SK-MEL-5 (cell line): ENCODE measurements around the gene BAIAP2L1. TPM values are rescaled to one million over a fixed set of nuclear protein-coding genes. Genes with fewer than 3 reads are reported as not detected.

Experiments used
- DNase-seq: peaks from one replicate; pipeline ENCODE4 v3.0.0-alpha.2; 2016; ENCODE audit warnings: low read depth, low spot score
- in situ Hi-C: cut with HindIII; loops from 2 replicates; pipeline ENCODE4 v1.10.0; 2016; ENCODE audit warnings: low sequenced_read_pairs, high pct_unique_total_duplicates, low pct_unique_long_range_greater_than_20kb
- total RNA-seq: library from RNA; depleted of rRNA; stranded (reverse); fragments of >200 nt; shearing (Covaris generic); gene quantifications from 2 replicates; pipeline ENCODE4 v1.2.3, GENCODE V29; 2014

BAIAP2L1 gene
- total RNA-seq, 1 experiment from 2014 or later: 18.1 TPM

DNA sequence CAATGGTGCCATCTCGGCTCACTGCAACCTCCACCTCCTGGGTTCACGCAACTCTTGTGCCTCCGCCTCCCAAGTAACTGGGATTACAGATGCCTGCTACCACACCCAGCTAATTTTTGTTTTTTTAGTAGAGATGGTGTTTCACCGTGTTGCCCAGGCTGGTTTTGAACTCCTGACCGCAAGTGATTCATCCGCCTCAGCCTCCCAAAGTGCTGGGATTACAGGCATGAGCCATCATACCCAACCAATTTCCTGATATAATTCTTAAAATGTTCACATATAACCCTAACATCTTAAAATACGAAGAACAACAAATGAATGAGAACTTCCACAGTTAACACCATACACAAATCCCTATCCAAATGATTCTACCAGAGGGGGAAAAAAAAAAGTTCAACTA, 31.2 kb downstream of the BAIAP2L1 start:
- in situ Hi-C loops: no loop called here
- DNase-seq: no peak

DNA sequence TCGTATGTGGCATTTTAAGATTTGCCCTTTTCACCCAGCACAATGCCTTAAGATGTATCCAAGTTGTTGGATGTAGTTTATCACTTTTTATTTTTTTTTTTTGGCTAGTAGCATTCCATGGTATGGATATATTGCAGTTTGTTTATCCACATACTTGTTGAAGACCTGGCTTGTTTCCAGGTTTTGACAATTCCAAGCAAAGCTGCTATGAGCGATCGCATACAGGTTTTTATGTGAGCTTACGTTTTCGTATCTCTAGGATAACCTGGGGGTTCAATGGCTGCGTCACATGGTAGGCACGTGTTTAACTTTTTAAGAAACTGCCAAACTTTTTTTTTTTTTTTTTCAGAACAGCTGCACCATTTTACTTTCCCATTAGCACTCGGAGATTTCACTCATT, 32.2 kb downstream of the BAIAP2L1 start:
- DNase-seq: no peak
- in situ Hi-C loops: no loop called here

DNA sequence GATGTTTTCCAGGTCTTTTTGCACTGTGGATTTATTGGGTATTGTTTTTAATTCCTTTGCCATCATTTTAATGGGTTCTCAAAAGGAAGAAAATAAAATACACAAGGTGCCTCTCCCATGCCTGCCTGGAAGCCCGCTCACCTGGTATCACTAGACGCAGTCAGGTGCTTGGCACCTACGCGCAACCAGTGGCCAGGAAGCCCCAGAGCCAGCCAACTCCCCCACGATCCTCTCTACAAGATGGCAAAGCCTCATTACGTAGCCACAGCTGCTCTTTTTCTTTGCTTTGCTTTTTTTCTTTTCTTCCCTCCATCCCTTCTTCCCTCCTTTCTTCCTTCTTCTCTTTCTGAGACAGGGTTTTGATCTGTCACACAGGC, 34.3 kb downstream of the BAIAP2L1 start:
- no peak for DNase-seq
- in situ Hi-C loops: no loop called here

DNA sequence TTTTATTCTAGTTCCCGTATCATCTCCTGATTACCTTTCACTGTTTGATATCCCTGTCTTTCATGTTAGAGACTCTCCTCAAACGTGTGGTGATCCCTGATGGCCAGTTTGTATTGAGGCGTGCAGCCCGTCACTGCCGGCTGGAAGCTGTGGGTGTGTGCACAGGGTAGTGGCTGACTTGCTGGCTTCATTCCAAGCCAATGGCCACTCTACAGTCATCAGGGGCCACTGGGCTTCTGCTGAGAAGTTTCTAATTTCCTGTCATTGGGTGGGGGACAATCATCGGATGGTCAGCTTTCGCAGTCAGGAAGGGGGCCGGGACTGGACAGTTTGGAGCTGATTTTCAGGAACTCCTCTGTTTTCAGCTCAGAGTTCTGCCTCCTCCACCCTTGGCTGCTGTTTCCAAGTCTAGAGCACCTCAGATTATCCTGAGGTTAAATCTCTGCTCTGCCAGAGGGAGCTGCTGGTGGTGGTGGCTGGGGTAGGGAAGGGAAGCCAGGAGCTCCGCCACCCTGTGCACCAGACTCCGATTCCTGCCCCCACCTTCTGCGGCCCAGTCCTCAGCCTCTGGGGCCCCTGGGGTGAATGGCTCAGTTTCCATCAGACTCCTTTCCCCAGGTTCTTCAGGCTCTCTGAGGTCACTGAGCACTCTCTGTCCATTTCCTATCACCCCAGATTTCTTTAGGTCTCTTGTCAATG, 34.9 kb downstream of the BAIAP2L1 start:
- DNase-seq: no peak
- in situ Hi-C loops: no loop called here

DNA sequence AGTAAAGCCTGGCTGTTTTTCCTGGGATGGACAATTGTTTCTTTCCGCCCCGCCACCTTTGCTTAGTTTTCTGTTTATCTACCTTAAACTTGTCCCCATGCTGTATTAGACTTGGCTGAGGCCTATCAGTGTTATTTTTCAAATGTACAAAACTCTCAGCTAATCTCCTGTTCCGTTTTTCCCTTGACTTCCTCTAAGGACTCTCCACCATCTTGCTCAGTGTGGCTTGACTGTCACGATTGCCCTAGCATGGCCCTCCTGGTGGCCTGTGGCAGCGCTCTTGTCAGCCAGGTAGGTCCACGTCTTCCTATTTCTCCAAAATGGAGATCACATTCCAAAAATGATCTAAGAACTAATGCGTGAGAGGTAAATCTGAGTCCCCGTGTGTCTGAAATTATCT, 36.7 kb downstream of the BAIAP2L1 start:
- no peak for DNase-seq
- in situ Hi-C loops: no loop called here

DNA sequence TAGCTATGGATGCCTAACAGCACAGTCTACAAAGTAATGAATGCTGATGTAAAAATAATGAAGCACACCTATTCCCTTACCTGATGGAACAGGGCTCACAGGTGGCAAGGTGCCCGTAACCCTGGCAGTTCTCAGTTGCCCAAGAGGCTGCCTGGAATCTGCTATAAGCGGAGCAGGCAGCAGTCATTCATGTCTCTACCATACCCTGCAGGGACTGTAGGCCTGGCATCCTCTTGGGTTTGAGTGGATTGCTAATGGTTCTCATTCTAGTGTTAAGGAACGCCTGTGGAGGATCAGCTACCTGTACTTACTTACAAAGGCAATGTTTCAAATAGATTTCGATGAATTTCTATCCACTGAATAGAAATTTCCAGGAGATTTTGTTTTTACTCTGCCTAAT, 38.4 kb downstream of the BAIAP2L1 start:
- in situ Hi-C loops: no loop called here
- no peak for DNase-seq

DNA sequence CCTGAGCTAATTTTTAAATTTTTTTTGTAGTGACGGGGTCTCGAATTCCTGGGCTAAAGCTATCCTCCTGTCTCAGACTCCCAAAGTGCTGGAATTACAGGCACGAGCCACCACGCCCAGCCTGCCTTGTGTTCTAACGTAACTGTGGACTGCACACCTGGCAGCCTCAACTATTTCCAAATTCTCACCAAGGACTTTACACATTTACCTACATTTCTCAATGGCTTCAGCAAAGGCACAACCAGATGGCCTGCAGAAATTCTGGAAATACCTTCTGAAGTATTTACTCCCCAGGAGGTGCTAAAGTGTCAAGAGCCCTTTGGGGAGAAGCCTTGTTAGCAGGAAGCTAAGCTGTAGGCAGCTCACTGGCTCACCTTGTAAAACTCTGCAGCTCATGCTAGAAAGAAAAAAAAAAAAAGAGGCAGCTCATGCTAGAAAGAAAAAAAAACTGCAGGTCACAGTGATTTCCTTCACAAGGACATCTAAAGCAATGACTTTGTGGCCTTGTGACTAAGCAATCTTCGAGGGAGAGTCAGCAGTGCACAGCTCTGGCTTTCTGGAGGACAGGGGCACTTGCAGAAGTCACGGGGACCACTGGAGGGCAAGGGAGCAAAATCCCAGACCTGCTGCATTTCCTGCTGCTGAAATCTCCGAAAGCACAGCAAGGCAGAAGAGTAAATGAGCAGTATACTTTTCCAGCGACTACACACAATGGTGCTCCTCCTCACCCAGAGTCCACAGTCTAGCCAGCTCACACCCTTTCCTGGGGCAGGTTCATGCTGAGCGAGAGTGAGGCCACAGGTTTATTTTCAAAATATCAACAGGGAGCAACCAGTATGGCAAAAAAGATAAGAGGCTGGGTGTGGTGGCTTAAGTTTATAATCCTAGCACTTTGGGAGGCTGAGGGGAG, 40.4 kb downstream of the BAIAP2L1 start:
- in situ Hi-C loops: no loop called here
- no peak for DNase-seq

DNA sequence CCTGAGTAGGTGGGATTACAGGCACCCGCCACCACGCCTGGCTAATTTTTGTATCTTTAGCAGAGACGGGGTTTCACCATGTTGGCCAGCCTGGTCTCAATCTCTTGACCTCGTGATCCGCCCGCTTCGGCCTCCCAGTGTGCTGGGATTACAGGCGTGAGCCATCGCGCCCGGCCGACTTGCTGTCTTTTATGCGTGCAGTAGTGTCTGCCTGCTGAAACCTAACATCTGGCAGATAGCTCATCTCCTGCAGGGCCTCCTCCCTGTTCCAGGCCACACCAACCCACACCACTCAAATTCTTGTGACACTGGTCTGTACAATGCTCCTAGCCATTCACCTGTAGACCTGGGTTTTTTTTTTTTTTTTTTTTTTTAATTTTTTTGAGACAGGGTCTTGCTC, 41.5 kb downstream of the BAIAP2L1 start:
- in situ Hi-C loops: no loop called here
- no peak for DNase-seq

DNA sequence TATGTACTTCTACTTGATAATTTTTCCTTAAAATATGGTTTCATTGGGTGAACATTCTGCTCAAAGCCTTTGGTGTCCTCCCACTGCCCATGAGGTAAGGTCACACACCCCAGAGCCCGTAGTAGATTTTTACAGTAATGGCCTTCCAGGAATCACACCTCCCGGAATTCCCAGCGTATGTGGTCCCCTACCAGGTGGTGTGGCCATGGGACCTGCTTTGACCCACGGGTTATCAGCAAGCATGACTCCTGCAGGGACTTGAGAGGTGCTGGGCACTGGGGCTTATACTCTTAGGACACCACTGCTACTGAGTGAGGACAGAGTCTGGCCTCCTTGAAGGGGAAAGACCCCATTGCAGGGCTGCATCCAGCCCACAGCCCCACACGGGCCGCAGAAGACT, 42.2 kb downstream of the BAIAP2L1 start:
- in situ Hi-C loops: no loop called here
- no peak for DNase-seq

DNA sequence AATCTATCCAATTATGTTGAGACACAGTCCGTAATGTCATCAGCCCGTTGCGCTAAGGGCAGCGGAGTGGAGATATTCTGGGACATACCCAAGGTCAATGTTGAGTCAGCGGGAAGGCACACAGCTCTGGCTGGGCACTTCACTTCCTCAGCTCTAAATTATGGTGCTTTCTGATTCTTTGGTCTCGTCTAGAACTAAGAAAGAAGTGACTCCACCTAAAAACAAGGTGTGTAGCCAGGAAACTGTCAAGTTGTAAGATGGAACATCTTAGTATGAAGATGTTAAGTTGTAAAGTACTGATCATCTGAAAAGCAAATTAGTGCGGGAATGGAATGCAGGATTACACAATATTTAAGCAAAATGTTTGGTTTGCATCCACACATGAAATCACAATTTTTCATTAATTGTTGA, 43.1 kb downstream of the BAIAP2L1 start:
- in situ Hi-C loops: no loop called here
- DNase-seq: no peak

DNA sequence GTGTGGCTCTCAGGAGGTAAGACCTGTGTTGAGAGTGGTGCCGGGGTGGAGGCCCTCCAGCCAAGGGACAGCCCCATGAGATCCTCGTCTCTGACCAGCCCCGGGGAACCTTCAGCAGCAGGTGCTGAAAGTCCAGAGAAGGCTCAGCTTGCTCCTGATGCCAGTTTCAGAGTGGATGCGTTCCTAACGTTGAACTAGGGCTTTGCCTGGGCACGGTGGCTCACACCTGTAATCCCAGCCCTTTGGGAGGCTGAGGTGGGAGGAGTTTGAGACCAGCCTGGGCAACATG, 45.7 kb downstream of the BAIAP2L1 start:
- no peak for DNase-seq
- in situ Hi-C loops: no loop called here

DNA sequence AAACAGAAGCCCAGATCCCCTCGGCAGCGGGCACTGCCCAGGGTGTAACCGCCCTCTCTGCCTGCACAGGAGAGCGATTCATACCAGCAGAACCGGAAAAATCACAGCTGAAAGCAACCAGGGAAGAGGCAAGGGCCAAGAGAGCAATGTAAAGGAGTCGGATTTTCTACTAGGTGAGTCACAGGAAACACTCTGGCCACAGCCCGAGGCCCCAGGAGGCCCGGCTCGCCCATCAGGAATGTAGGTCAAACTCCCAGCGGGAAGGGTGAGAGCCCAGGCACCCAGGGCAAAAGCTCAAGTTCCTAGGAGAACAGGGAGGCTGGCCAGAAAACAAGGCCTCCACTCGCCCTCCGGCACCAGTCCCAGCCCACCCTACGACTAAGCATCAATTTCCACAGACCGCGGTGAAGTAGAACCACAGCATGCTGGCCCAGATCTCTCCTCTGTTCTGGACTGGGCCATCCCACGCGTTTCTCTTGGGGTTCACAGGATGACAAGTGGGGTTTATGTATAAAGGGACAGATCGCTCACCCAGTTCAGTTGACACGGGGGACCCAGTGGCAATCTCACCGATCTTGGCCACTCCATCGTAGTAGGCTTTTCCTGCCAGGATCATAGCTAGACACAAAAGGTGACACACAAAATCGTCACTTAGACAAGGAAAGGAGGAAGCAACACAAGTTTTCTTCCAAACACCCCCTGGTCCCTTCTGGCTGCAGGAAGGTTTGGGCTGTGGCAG, 46.2 kb downstream of the BAIAP2L1 start:
- peak; percentile 69 for DNase-seq
- in situ Hi-C loops: no loop called here

DNA sequence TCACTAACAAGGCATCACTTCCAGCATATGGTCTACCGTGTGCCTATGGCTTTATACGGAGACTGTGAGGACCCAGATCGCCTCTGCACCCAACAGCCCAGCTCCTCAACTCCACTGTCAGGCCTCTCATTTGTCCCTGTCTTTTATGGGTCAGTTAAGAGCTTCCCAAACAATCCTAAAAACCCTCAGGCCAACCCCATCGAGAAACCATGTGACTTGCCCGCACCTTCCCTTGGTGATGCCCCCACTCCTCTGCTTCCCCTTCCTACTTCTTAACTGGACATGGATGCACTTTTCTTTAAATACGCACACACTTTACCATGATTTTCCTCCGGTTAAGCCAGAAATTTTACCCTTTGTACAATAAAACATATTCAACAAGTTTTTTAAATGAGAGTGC, 46.8 kb downstream of the BAIAP2L1 start:
- DNase-seq: peak; percentile 34
- in situ Hi-C loops: no loop called here

DNA sequence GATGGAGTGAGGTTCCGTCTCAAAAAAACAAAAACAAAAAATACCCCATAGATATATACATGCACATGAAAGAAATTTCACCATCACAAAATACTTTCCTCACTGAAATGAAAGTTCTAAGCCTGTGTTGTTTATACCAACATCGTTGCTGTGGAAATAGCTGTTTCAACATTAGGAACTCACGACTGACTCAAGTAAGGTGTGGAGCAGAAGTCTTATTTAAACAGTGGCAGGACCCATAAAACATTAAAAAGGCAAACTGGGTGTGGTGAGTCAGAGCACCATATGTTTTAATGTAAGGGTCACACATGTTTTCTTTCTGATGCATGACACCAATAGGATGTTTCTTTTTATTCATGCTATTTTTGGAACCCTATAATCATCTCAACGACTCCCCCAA, 48.3 kb downstream of the BAIAP2L1 start:
- DNase-seq: no peak
- in situ Hi-C loops: no loop called here

DNA sequence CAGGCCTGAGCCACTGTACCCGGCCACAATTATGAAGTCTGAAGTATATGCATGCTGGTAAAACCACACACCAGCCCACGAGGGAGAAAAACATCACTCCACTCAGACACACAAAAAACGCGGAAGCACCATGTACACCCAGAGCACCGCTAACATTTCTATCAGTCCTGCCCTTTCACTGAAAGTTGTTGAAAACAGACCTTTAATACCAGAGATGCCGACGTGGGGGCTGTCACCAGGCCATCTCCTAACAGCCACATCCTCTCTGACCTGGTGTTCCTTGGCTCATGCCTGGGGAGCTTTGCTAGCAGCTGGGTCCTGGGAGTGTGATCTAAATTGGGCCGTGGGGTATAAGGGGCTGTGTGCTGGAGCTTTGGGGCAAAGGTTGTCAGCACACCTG, 49.8 kb downstream of the BAIAP2L1 start:
- no peak for DNase-seq
- in situ Hi-C loops: no loop called here

DNA sequence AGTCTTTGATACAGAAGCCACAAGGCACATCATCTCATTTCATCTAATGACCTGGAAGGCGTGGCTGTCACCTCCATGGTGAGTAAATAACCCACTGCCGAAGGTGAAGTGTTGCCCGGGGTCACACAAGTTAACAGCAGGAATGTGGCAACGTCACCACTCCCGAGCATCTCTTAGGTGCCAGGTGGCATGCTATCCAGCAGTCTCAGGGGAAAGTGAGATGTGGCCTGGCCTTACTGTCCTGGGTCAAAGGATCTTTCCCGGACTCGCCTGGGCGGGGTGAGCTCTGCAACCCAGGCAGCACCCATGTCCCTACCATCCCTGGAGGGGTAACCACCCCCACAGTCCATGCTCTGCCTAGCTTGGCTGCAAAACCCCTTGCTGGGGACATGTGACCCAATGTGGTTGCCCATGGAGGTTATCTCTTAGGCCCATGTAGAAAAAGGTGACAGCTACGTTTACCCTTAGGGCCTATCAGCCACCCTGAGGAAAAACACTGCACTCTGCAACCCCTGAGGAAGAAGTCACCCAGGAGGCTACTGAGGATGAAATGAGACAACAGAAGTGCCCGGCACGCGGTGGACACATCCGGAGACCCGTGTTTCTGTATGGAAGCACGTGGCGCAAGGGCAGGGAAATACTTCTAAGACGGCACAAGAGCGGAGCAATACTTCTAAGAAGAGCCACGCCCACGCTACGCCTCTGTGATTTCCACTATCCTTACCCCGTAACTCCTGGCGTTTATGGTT, 52.0 kb downstream of the BAIAP2L1 start:
- in situ Hi-C loops: no loop called here
- DNase-seq: no peak

DNA sequence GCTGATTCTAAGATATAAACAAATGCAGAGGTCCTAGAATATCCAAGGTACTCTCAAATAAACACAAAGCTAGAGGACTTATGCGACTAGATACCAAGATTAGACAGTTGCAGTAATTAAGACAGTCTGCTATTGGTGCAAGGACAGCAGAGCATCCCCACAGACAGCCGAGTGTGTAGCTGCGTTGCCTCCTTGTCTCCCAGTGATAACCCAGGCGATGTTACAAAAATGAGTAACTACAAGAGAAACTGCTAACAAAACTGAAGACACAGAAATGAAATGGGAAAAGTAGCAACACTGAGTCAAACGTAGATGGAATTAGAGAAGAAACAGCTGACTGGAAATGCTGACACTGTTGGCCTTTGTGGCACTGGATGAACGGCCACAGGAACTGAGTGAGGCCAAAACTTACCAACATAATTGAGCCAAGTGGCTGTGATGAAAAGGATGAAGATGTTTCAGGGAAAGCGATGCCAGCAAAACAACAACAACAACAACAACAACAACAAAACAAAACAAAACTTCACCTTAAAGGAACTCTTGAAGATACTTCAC, 54.3 kb downstream of the BAIAP2L1 start:
- in situ Hi-C loops: no loop called here
- DNase-seq: no peak

DNA sequence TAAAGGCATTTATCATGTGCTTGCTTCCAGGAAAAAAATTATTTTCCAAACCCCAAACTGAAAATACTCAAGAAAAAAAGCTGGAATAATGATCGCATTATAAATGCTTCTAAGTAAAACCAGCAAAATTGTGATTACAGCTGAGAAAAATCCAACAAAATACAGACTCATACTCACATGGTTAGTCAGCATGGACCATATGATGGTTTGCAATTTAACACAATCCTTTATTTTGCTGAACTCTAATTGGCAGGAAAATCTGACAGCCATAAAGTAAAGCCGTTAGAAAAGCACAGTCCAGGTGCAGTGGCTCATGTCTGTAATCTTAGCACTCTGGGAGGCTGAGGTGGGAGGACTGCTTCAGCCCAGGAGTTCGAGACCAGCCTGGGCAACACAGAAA, 59.8 kb downstream of the BAIAP2L1 start:
- in situ Hi-C loops: no loop called here
- peak; percentile 65 for DNase-seq
